GM12878 (cell line): ENCODE measurements around the gene MAN2B2. TPM values are rescaled to one million over a fixed set of nuclear protein-coding genes. Genes with fewer than 3 reads are reported as not detected.

Source experiments
- ATAC-seq: fragments of 200-7000 bp; cut with Tn5 transposase; 3 replicates; pipeline ENCODE4 v1.9.1; 2020; ENCODE audit warnings: mild to moderate bottlenecking, moderate library complexity
- BruUV-seq: library from RNA; stranded (reverse); fragments of 400-500 nt; replicated peaks from 2 replicates; lab custom pipeline; 2021; lab: Mats Ljungman, UMichigan
- CTCF ChIA-PET: fragments of 300-600 bp; sonication (Branson Sonifier 250); formaldehyde crosslinking; extraction: SDS; loops from one replicate; lab custom pipeline; 2021; ENCODE audit warnings: inconsistent platforms; lab: Yijun Ruan, JAX
- POLR2A ChIA-PET: fragments of 350-600 bp; formaldehyde crosslinking; extraction: SDS; loops from one replicate; lab custom pipeline; 2021; ENCODE audit warnings: inconsistent platforms; lab: Charles Lee
- RAD21 ChIA-PET: fragments of 300-600 bp; sonication (Branson Sonifier 250); formaldehyde crosslinking; loops from one replicate; lab custom pipeline; 2023; ENCODE audit warnings: antibody characterized with exemption; ENCODE audit not compliant: unreplicated experiment; lab: Charles Lee
- SMC1A ChIA-PET: fragments of 300-600 bp; sonication (Branson Sonifier 250); formaldehyde crosslinking; loops from one replicate; lab custom pipeline; 2023; ENCODE audit not compliant: unreplicated experiment, uncharacterized antibody; lab: Charles Lee
- DNase-seq: peaks from one replicate; pipeline ENCODE4 v3.0.0-alpha.2; 2011; ENCODE audit warnings: low read depth, low spot score
- FAIRE-seq: peaks from 3 replicates; lab custom pipeline; 2011; peaks lifted over from hg19 to GRCh38; lab: Jason Lieb, UNC
- H2AFZ ChIP-seq: 2 replicates; pipeline ENCODE4 v1.6.0; 2011; ENCODE audit warnings: low read depth, low read length, control low read depth; ENCODE audit not compliant: control insufficient read depth
- H3K27ac ChIP-seq: 2 replicates; pipeline ENCODE4 v1.5.1; 2011; ENCODE audit warnings: control low read depth; ENCODE audit not compliant: control insufficient read depth, insufficient read depth
- H3K27me3 ChIP-seq, 2 experiments: replicated peaks in 1 of 2; 2 replicates each; pipeline versions ENCODE4 v1.6.0 to v1.6.1; 2011; ENCODE audit warnings: low read length in 1 of 2; ENCODE audit not compliant: control insufficient read depth in 2 of 2, insufficient read depth in 2 of 2
- H3K36me3 ChIP-seq, 2 experiments: 2 replicates each; pipeline ENCODE4 v1.5.1; 2011; ENCODE audit warnings: low read length in 1 of 2; ENCODE audit not compliant: control insufficient read depth in 2 of 2, insufficient read depth in 2 of 2
- H3K4me1 ChIP-seq: 2 replicates; pipeline ENCODE4 v1.6.1; 2011; ENCODE audit warnings: mild to moderate bottlenecking, low read length, moderate library complexity, mixed read lengths; ENCODE audit not compliant: control insufficient read depth, insufficient read depth
- H3K4me2 ChIP-seq: 2 replicates; pipeline ENCODE4 v1.6.0; 2011; ENCODE audit warnings: control low read depth; ENCODE audit not compliant: control insufficient read depth, insufficient read depth
- H3K4me3 ChIP-seq: fragments of 200-600 bp; sonication (generic); 2 replicates; pipeline ENCODE4 v1.5.1; 2016
- H3K79me2 ChIP-seq: 2 replicates; pipeline ENCODE4 v1.6.0; 2011; ENCODE audit warnings: low read length; ENCODE audit not compliant: control insufficient read depth, insufficient read depth
- H3K9ac ChIP-seq: 2 replicates; pipeline ENCODE4 v1.8.0; 2011; ENCODE audit warnings: low read length, control low read depth, mixed read lengths; ENCODE audit not compliant: control insufficient read depth, insufficient read depth
- H3K9me3 ChIP-seq: replicated peaks from 3 replicates; pipeline ENCODE4 v1.5.1; 2011; ENCODE audit warnings: mild to moderate bottlenecking, low read length; ENCODE audit not compliant: control insufficient read depth, insufficient read depth
- H4K20me1 ChIP-seq: 2 replicates; pipeline ENCODE4 v1.6.0; 2011; ENCODE audit not compliant: control insufficient read depth, insufficient read depth
- BRCA1 ChIP-seq: IDR thresholded peaks from 2 replicates; pipeline ENCODE4 v1.6.1; 2011; ENCODE audit warnings: low read depth, low read length, improper control_type of control experiment
- ETV6 ChIP-seq, 2 experiments: fragments of 450-650 bp in 1 of 2; IDR thresholded peaks in 1 of 2; conservative IDR thresholded peaks in 1 of 2; 2 replicates each; pipeline ENCODE4 v1.6.1; 2014; ENCODE audit warnings: antibody characterized with exemption in 1 of 2, borderline replicate concordance in 1 of 2, low read depth in 1 of 2, mild to moderate bottlenecking in 1 of 2, moderate library complexity in 1 of 2
- FOXM1 ChIP-seq: IDR thresholded peaks from 2 replicates; pipeline ENCODE4 v1.6.1; 2012; ENCODE audit warnings: low read depth, mild to moderate bottlenecking, inconsistent platforms, low read length, moderate library complexity
- GATAD2B ChIP-seq: fragments of 450-650 bp; conservative IDR thresholded peaks from 2 replicates; pipeline ENCODE4 v1.6.1; 2017; ENCODE audit warnings: low read depth, mild to moderate bottlenecking, moderate library complexity
- NBN ChIP-seq: fragments of 450-650 bp; IDR thresholded peaks from 2 replicates; pipeline ENCODE4 v1.6.1; 2016
- NFYA ChIP-seq: IDR thresholded peaks from 2 replicates; pipeline ENCODE4 v1.6.1; 2011; ENCODE audit warnings: low read depth, mild to moderate bottlenecking, low read length, improper control_type of control experiment, borderline replicate concordance
- NR2C1 ChIP-seq: fragments of 450-650 bp; IDR thresholded peaks from 2 replicates; pipeline ENCODE4 v1.6.1; 2017; ENCODE audit warnings: antibody characterized with exemption, mild to moderate bottlenecking, moderate library complexity
- PAX5 ChIP-seq: IDR thresholded peaks from 2 replicates; pipeline ENCODE4 v1.6.1; 2011; ENCODE audit warnings: low read depth, low read length, borderline replicate concordance
- REST ChIP-seq: IDR thresholded peaks from 2 replicates; pipeline ENCODE4 v1.6.1; 2012; ENCODE audit warnings: mild to moderate bottlenecking, low read depth, low read length
- SRF ChIP-seq, 2 experiments: IDR thresholded peaks; 2 replicates each; pipeline ENCODE4 v1.6.1; 2011; ENCODE audit warnings: low read depth in 2 of 2, low read length in 2 of 2, mild to moderate bottlenecking in 1 of 2, moderate library complexity in 1 of 2
- YY1 ChIP-seq: IDR thresholded peaks from 2 replicates; pipeline ENCODE4 v1.6.1; 2011; ENCODE audit warnings: low read depth, mild to moderate bottlenecking, low read length
- ZBTB40 ChIP-seq: fragments of 450-650 bp; IDR thresholded peaks from 2 replicates; pipeline ENCODE4 v1.6.1; 2016; ENCODE audit warnings: mild to moderate bottlenecking, moderate library complexity, borderline replicate concordance
- ZNF217 ChIP-seq: fragments of 450-650 bp; IDR thresholded peaks from 2 replicates; pipeline ENCODE4 v1.6.1; 2017; ENCODE audit warnings: antibody characterized with exemption, mild to moderate bottlenecking
- ZZZ3 ChIP-seq: IDR thresholded peaks from 2 replicates; pipeline ENCODE4 v1.6.1; 2011; ENCODE audit warnings: low read depth; ENCODE audit not compliant: control insufficient read depth, insufficient read length
- WGBS: methylation state at CpG from one replicate; pipeline ENCODE4 v1.1.6; 2016; ENCODE audit warnings: low lambda C conversion rate; ENCODE audit not compliant: insufficient replicate concordance, insufficient coverage; ENCODE audit errors: missing lambda C conversion rate; 5-methylcytosine and 5-hydroxymethylcytosine counted together
- in situ Hi-C: fragments of 300-500 bp; cut with MboI; formaldehyde crosslinking; loops from 9 replicates; pipeline ENCODE4 v1.14.3; 2018; ENCODE audit warnings: mixed read lengths
- intact Hi-C: fragments of 100-400 bp; cut with micrococcal nuclease; formaldehyde crosslinking; loops from one replicate; pipeline ENCODE4 v1.14.2; 2022; ENCODE audit not compliant: unreplicated experiment
- polyA plus RNA-seq, 11 experiments: library from polyadenylated mRNA; depleted of rRNA in 4 of 11; unstranded in 6 of 11; stranded (reverse) in 5 of 11; fragments of >200 nt; fragmentation: Nextera tagmentation in 4 of 11; fragmentation: Illumina TruSeq in 1 of 11; extraction: Ambion mirVana in 4 of 11; extraction: Trizol in 1 of 11; gene quantifications; 1 replicate in 1 of 11; 2 replicates in 10 of 11; pipeline versions ENCODE4 v1.2.1 to v1.2.3, GENCODE V29; 2011 to 2016; ENCODE audit warnings: inconsistent platforms in 2 of 11, missing spikeins in 2 of 11, low read depth in 1 of 11
- total RNA-seq, 4 experiments: library from RNA; depleted of rRNA in 3 of 4; stranded (reverse); fragments of >200 nt in 3 of 4; fragmentation: Illumina TruSeq in 1 of 4; extraction: Trizol in 1 of 4; gene quantifications; 2 replicates each; pipeline versions ENCODE4 v1.2.1 to v1.2.3, GENCODE V29; 2013 to 2021

The MAN2B2 gene
- total and polyA plus RNA-seq, 10 of the 15 experiments (the other 5 are each of a cell fraction or from before 2014, with no cell fraction given), result 0.47 to 14.5 (median 7.0) TPM

- Histone ChIP-seq H3K9ac (no peak overlapping the region), H3K4me2 (no peak overlapping the region), H3K36me3 (no peaks in the 10 kb centered on the region), H3K9me3 (no peaks in the 10 kb centered on the region), H4K20me1 (no peaks in the 10 kb centered on the region), H3K27ac (no peak overlapping the region), H2AFZ (no peak overlapping the region), H3K79me2 (no peaks in the 10 kb centered on the region), H3K27me3 (peaks cover 15 to 16% of the 10 kb centered on the region in 2 experiments), H3K4me3 (no peak overlapping the region), H3K4me1 (no peaks in the 10 kb centered on the region)
- ChIA-PET CTCF (interaction anchor here (1.5 kb wide), 1 partner anchor 15 kb away, joined by 6 read pairs; no protein-coding TSS in a partner anchor), POLR2A (interaction anchor here (1.4 kb wide), 1 partner anchor 13 kb away, joined by 6 read pairs; a partner anchor contains a TSS), SMC1A (no interaction called here), RAD21 (interaction anchor here (0.7 kb wide), 1 partner anchor 18 kb away, joined by 3 read pairs; no protein-coding TSS in a partner anchor)
- DNase-seq (no peak), FAIRE-seq (no peak), ATAC-seq (no peak)
- no peak for TF ChIP-seq NFYA
- no peak for TF ChIP-seq ZZZ3
- no peak for TF ChIP-seq BRCA1
- TF ChIP-seq GATAD2B, result no peak
- TF ChIP-seq ETV6 (conservative IDR thresholded peaks at IDR 0.05 in 1 of 2, IDR thresholded peaks at IDR 0.05 in 1 of 2; ENCODE audit: borderline replicate concordance in 1 of 2, low read depth in 1 of 2), result no peak
- no peak for TF ChIP-seq PAX5
- no peak for TF ChIP-seq NBN
- TF ChIP-seq YY1, result no peak
- TF ChIP-seq ZNF217, result no peak
- no peak for TF ChIP-seq FOXM1
- TF ChIP-seq REST, result no peak
- no peak for TF ChIP-seq SRF (IDR thresholded peaks at IDR 0.05; ENCODE audit: low read depth in 2 of 2, low read length in 2 of 2)
- no peak for TF ChIP-seq ZBTB40
- TF ChIP-seq NR2C1, result no peak
- WGBS, result 13% methylated on average over 2 of the region's 2 CpGs
- intact Hi-C loops (no loop called here), in situ Hi-C loops (no loop called here)
- BruUV-seq, result no TSS peak
These were observed 84.9 kb downstream of the MAN2B2 start for GRCh38 chr4:6659897-6660296.
